WI38 (cell line): ENCODE results near the gene C16orf95.
"Not testable (repeated sequence)": the region's sequence is repeated elsewhere in the genome, so short reads cannot be mapped to it uniquely, and the experiment has no call there.

ENCODE experiments used
- H3K4me3 ChIP-seq: 2 replicates; pipeline ENCODE4 v1.5.1; 2011; ENCODE audit warnings: low read depth, mild to moderate bottlenecking, control low read depth, low read length
- CTCF ChIP-seq: IDR thresholded peaks from 2 replicates; pipeline ENCODE4 v1.5.1; 2012; ENCODE audit warnings: low read depth, mild to moderate bottlenecking, control low read depth, low read length

The C16orf95 gene

GRCh38 chr16:87267566-87267965 lies 49.6 kb downstream of the C16orf95 start:
- no peak overlapping the region for H3K4me3 ChIP-seq
- no peak for TF ChIP-seq CTCF

- no peak overlapping the region for H3K4me3 ChIP-seq
- no peak for TF ChIP-seq CTCF
Measured at GRCh38 chr16:87266846-87267245, 50.3 kb downstream of the C16orf95 start.

GRCh38 chr16:87265261-87265660 lies 51.9 kb downstream of the C16orf95 start:
- H3K4me3 ChIP-seq: no peak overlapping the region
- TF ChIP-seq CTCF: no peak

GRCh38 chr16:87264634-87265033 lies 52.6 kb downstream of the C16orf95 start:
- H3K4me3 ChIP-seq: no peak overlapping the region

GRCh38 chr16:87263418-87264052 lies 53.7 kb downstream of the C16orf95 start:
- H3K4me3 ChIP-seq: no peak overlapping the region
- no peak for TF ChIP-seq CTCF

More at GRCh38 chr16:87264634-87265033, 52.6 kb downstream of the C16orf95 start:
- no peak for TF ChIP-seq CTCF

GRCh38 chr16:87259431-87259830 lies 57.8 kb downstream of the C16orf95 start:
- TF ChIP-seq CTCF: no peak
- H3K4me3 ChIP-seq: no peak overlapping the region

GRCh38 chr16:87258653-87259052 lies 58.5 kb downstream of the C16orf95 start:
- not testable (repeated sequence) for H3K4me3 ChIP-seq

- TF ChIP-seq CTCF: no peak
Measured at GRCh38 chr16:87255866-87256265, 61.3 kb downstream of the C16orf95 start.

More at GRCh38 chr16:87255866-87256265, 61.3 kb downstream of the C16orf95 start:
- H3K4me3 ChIP-seq: no peak overlapping the region
